GM23338 (cell line): ENCODE measurements around the gene FHIT. TPM values are rescaled to one million over a fixed set of nuclear protein-coding genes. Genes with fewer than 3 reads are reported as not detected.

Experiments
- ATAC-seq: fragments of 200-7000 bp; cut with Tn5 transposase; 3 replicates; pipeline ENCODE4 v1.9.1; 2020
- DNase-seq: peaks from one replicate; pipeline ENCODE4 v3.0.0-alpha.2; 2015; ENCODE audit warnings: low spot score
- H2AFZ ChIP-seq: fragments of 200-600 bp; sonication (generic); 2 replicates; pipeline ENCODE4 v1.8.0; 2016; ENCODE audit warnings: antibody characterized with exemption, mild to moderate bottlenecking, moderate library complexity
- H3F3A ChIP-seq: fragments of 200-600 bp; sonication (generic); replicated peaks from 2 replicates; pipeline ENCODE4 v1.8.0; 2017; ENCODE audit warnings: antibody characterized with exemption, mixed run types, low read depth
- H3K27ac ChIP-seq: fragments of 200-600 bp; sonication (generic); 2 replicates; pipeline ENCODE4 v1.6.1; 2016; ENCODE audit warnings: low read depth
- H3K27me3 ChIP-seq: fragments of 200-600 bp; sonication (generic); 2 replicates; pipeline ENCODE4 v1.8.0; 2016; ENCODE audit warnings: mild to moderate bottlenecking, mixed run types, moderate library complexity; ENCODE audit not compliant: insufficient read depth
- H3K36me3 ChIP-seq: fragments of 200-600 bp; sonication (generic); 2 replicates; pipeline ENCODE4 v1.8.0; 2016; ENCODE audit warnings: mild to moderate bottlenecking; ENCODE audit not compliant: insufficient read depth
- H3K4me1 ChIP-seq: fragments of 200-600 bp; sonication (generic); 2 replicates; pipeline ENCODE4 v1.8.0; 2016; ENCODE audit warnings: mild to moderate bottlenecking, moderate library complexity; ENCODE audit not compliant: insufficient read depth
- H3K4me2 ChIP-seq: fragments of 200-600 bp; sonication (generic); 2 replicates; pipeline ENCODE4 v1.7.1; 2017; ENCODE audit warnings: mixed run types
- H3K4me3 ChIP-seq: fragments of 200-600 bp; sonication (generic); 2 replicates; pipeline ENCODE4 v1.6.1; 2016; ENCODE audit warnings: mixed run types
- H3K79me2 ChIP-seq: fragments of 200-600 bp; sonication (generic); replicated peaks from 2 replicates; pipeline ENCODE4 v1.8.0; 2017; ENCODE audit warnings: mild to moderate bottlenecking; ENCODE audit not compliant: insufficient read depth
- H3K9me2 ChIP-seq: fragments of 200-600 bp; sonication (generic); 2 replicates; pipeline ENCODE4 v1.8.0; 2017; ENCODE audit not compliant: insufficient read depth
- H4K20me1 ChIP-seq: fragments of 200-600 bp; sonication (generic); replicated peaks from 2 replicates; pipeline ENCODE4 v1.8.0; 2017; ENCODE audit warnings: mild to moderate bottlenecking; ENCODE audit not compliant: insufficient read depth
- H3K27ac Mint-ChIP-seq: 2 replicates; pipeline ENCODE4 v1.8.0; 2020; ENCODE audit warnings: inconsistent platforms, mild to moderate bottlenecking, moderate library complexity, mixed read lengths
- H3K27me3 Mint-ChIP-seq: 3 replicates; pipeline ENCODE4 v1.8.0; 2022; ENCODE audit warnings: low read depth, mild to moderate bottlenecking, moderate library complexity, mixed read lengths, inconsistent platforms; ENCODE audit not compliant: insufficient read depth, poor library complexity
- H3K36me3 Mint-ChIP-seq: 3 replicates; pipeline ENCODE4 v1.8.0; 2021; ENCODE audit warnings: low read depth, mild to moderate bottlenecking, inconsistent platforms, moderate library complexity, mixed read lengths
- H3K4me1 Mint-ChIP-seq: 3 replicates; pipeline ENCODE4 v1.8.0; 2020; ENCODE audit warnings: mild to moderate bottlenecking, inconsistent platforms, mixed read lengths
- H3K4me3 Mint-ChIP-seq: 3 replicates; pipeline ENCODE4 v1.8.0; 2021; ENCODE audit warnings: moderate library complexity, mild to moderate bottlenecking, inconsistent platforms, mixed read lengths
- H3K9me3 Mint-ChIP-seq: 3 replicates; pipeline ENCODE4 v1.8.0; 2020; ENCODE audit warnings: moderate library complexity, mild to moderate bottlenecking, inconsistent platforms, mixed read lengths
- CREB1 ChIP-seq: fragments of 250-450 bp; sonication (Bioruptor Pico); IDR thresholded peaks from 2 replicates; pipeline ENCODE4 v1.5.0; 2020; ENCODE audit warnings: low read depth, mild to moderate bottlenecking, moderate library complexity
- EZH2 ChIP-seq: fragments of 200-600 bp; sonication (generic); IDR thresholded peaks from one replicate; pipeline ENCODE4 v1.8.0; 2017; ENCODE audit warnings: antibody characterized with exemption, mild to moderate bottlenecking, low read depth; ENCODE audit not compliant: unreplicated experiment
- EZH2phosphoT487 ChIP-seq: fragments of 200-600 bp; sonication (generic); IDR thresholded peaks from one replicate; pipeline ENCODE4 v1.8.1; 2018; ENCODE audit warnings: antibody characterized with exemption; ENCODE audit not compliant: unreplicated experiment
- JUNB ChIP-seq: IDR thresholded peaks from one replicate; pipeline ENCODE4 v1.6.1; 2016; ENCODE audit warnings: antibody characterized with exemption; ENCODE audit not compliant: unreplicated experiment
- NANOG ChIP-seq: IDR thresholded peaks from 2 replicates; pipeline ENCODE4 v1.6.1; 2016; ENCODE audit warnings: antibody characterized with exemption, borderline replicate concordance
- STAT1 ChIP-seq: IDR thresholded peaks from one replicate; pipeline ENCODE4 v1.6.1; 2016; ENCODE audit warnings: antibody characterized with exemption; ENCODE audit not compliant: unreplicated experiment
- ZNF114 ChIP-seq: fragments of 250-450 bp; sonication (Bioruptor Pico); IDR thresholded peaks from 2 replicates; pipeline ENCODE4 v1.5.0; 2020; ENCODE audit warnings: mild to moderate bottlenecking, moderate library complexity
- ZNF331 ChIP-seq: fragments of 250-450 bp; sonication (Bioruptor Pico); IDR thresholded peaks from 2 replicates; pipeline ENCODE4 v1.5.0; 2020; ENCODE audit warnings: low read depth, mild to moderate bottlenecking, moderate library complexity
- polyA plus RNA-seq: library from polyadenylated mRNA; unstranded; fragments of >200 nt; fragmentation: Nextera tagmentation; extraction: Ambion mirVana; gene quantifications from 2 replicates; pipeline ENCODE4 v1.2.1, GENCODE V29; 2016
- total RNA-seq: library from RNA; depleted of rRNA; stranded (reverse); fragments of >200 nt; shearing (Covaris generic); gene quantifications from 2 replicates; pipeline ENCODE4 v1.2.3, GENCODE V29; 2014
- TF ChIP-seq, protein P1 (sequence below): IDR thresholded peaks from one replicate; pipeline ENCODE4 v1.6.1; 2018; ENCODE audit warnings: antibody characterized with exemption; ENCODE audit not compliant: unreplicated experiment
- TF ChIP-seq, protein P2 (sequence below), 2 experiments: fragments of 200-600 bp in 1 of 2; sonication (generic) in 1 of 2; conservative IDR thresholded peaks; 2 replicates each; pipeline versions ENCODE4 v1.5.1 to v1.6.1; 2016 to 2017; ENCODE audit warnings: antibody characterized with exemption in 2 of 2, low read depth in 2 of 2, mild to moderate bottlenecking in 2 of 2, moderate library complexity in 1 of 2

The FHIT gene
- total and polyA plus RNA-seq, 2 experiments from 2014 or later, result 3.0 to 8.3 TPM

DNA sequence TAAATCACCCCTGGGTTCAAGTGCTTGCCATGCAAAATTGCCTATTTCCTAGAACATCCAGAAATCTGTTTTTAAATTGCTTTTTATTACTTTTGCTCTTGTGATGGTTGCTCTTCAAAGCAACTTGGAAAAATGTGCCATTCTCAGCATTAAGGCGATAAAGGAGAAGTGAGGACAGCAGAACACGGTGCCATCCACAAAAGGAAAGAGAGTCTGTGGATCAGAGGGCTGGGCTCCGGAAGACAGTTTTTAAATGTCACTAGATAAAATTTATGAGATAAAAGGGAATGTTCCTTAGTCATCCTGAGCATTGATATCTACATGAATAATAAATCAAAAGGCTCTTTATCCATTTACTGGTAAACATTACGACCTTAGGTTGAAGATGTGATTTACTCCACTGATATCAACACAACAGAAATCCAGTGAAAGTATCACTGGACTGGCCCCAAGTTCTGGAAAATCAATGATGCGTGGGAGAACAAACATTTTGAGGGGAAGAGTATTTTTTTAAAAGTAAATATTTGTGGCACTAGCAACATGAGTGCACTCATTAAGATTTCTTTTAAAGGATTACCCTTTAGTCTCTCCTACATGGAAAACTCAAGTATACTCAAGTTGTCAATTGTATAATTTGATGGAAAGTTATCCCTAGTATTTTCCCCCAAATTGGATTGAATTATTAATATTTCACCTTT, 554.7 kb downstream of the FHIT start:
- Mint-ChIP-seq H3K27ac (no peak overlapping the region), H3K4me1 (peaks cover 23% of the 10 kb centered on the region), H3K9me3 (peaks cover 12% of the 10 kb centered on the region; the same call in 2 of the 3 replicates), H3K4me3 (no peak overlapping the region), H3K36me3 (peaks cover 13% of the 10 kb centered on the region; the same call in 2 of the 3 replicates), H3K27me3 (peaks cover 1% of the 10 kb centered on the region)
- Histone ChIP-seq H3K36me3 (no peaks in the 10 kb centered on the region; the same call in none of the 2 replicates), H3F3A (no peaks in the 10 kb centered on the region), H3K4me1 (peaks cover 30% of the 10 kb centered on the region), H3K9me2 (no peaks in the 10 kb centered on the region), H3K27ac (peak overlapping the region; percentile 57; the same call in 1 of the 2 replicates), H3K27me3 (no peaks in the 10 kb centered on the region), H4K20me1 (no peaks in the 10 kb centered on the region), H3K4me2 (peak overlapping the region; percentile 36; the same call in 1 of the 2 replicates), H2AFZ (no peak overlapping the region), H3K4me3 (no peak overlapping the region), H3K79me2 (no peaks in the 10 kb centered on the region)
- DNase-seq (no peak), ATAC-seq (no peak)
- TF ChIP-seq, protein P1, sequence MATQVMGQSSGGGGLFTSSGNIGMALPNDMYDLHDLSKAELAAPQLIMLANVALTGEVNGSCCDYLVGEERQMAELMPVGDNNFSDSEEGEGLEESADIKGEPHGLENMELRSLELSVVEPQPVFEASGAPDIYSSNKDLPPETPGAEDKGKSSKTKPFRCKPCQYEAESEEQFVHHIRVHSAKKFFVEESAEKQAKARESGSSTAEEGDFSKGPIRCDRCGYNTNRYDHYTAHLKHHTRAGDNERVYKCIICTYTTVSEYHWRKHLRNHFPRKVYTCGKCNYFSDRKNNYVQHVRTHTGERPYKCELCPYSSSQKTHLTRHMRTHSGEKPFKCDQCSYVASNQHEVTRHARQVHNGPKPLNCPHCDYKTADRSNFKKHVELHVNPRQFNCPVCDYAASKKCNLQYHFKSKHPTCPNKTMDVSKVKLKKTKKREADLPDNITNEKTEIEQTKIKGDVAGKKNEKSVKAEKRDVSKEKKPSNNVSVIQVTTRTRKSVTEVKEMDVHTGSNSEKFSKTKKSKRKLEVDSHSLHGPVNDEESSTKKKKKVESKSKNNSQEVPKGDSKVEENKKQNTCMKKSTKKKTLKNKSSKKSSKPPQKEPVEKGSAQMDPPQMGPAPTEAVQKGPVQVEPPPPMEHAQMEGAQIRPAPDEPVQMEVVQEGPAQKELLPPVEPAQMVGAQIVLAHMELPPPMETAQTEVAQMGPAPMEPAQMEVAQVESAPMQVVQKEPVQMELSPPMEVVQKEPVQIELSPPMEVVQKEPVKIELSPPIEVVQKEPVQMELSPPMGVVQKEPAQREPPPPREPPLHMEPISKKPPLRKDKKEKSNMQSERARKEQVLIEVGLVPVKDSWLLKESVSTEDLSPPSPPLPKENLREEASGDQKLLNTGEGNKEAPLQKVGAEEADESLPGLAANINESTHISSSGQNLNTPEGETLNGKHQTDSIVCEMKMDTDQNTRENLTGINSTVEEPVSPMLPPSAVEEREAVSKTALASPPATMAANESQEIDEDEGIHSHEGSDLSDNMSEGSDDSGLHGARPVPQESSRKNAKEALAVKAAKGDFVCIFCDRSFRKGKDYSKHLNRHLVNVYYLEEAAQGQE, result no peak

DNA sequence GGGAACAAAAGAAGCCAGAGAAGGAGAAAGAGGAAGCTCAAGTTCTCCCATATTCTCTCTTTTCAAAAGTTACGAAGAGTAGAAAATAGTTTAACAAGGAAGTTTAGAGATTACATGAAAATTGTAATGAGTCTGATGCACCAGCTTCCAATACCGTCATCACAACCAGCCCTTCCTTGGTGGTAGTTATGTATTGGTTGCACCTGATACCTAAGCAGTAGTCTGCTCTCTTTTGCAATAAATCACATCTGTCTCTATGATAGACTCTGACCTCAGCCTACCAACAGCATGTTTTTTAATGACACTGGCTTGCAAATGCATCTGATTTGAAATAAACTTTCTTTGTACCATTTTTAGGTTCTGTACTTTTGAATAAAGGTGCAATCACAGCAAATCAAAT, 575.8 kb downstream of the FHIT start:
- H3K4me1 Mint-ChIP-seq, result peaks cover 30% of the 10 kb centered on the region
- Histone ChIP-seq H3F3A (no peaks in the 10 kb centered on the region), H3K36me3 (no peaks in the 10 kb centered on the region), H3K4me3 (no peak overlapping the region), H4K20me1 (no peaks in the 10 kb centered on the region), H3K79me2 (no peaks in the 10 kb centered on the region), H3K27me3 (no peaks in the 10 kb centered on the region), H3K4me2 (no peak overlapping the region), H3K9me2 (peaks cover 8% of the 10 kb centered on the region; the same call in 1 of the 2 replicates), H2AFZ (no peak overlapping the region), H3K4me1 (peaks cover 18% of the 10 kb centered on the region), H3K27ac (no peak overlapping the region)
- DNase-seq (no peak), ATAC-seq (no peak)
- H3K4me3 Mint-ChIP-seq, result no peak overlapping the region
- peaks cover 4% of the 10 kb centered on the region; the same call in 1 of the 3 replicates for H3K9me3 Mint-ChIP-seq
- no peak overlapping the region for H3K27ac Mint-ChIP-seq
- peaks cover 28% of the 10 kb centered on the region for H3K36me3 Mint-ChIP-seq
- peaks cover 2% of the 10 kb centered on the region for H3K27me3 Mint-ChIP-seq
- TF ChIP-seq ZNF331 (CRISPR knock-in tag) (no peak), EZH2phosphoT487 (no peak), JUNB (no peak), EZH2 (no peak), ZNF114 (CRISPR knock-in tag) (no peak), CREB1 (CRISPR knock-in tag) (no peak), NANOG (no peak), STAT1 (no peak)
- TF ChIP-seq, protein P2, sequence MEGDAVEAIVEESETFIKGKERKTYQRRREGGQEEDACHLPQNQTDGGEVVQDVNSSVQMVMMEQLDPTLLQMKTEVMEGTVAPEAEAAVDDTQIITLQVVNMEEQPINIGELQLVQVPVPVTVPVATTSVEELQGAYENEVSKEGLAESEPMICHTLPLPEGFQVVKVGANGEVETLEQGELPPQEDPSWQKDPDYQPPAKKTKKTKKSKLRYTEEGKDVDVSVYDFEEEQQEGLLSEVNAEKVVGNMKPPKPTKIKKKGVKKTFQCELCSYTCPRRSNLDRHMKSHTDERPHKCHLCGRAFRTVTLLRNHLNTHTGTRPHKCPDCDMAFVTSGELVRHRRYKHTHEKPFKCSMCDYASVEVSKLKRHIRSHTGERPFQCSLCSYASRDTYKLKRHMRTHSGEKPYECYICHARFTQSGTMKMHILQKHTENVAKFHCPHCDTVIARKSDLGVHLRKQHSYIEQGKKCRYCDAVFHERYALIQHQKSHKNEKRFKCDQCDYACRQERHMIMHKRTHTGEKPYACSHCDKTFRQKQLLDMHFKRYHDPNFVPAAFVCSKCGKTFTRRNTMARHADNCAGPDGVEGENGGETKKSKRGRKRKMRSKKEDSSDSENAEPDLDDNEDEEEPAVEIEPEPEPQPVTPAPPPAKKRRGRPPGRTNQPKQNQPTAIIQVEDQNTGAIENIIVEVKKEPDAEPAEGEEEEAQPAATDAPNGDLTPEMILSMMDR (conservative IDR thresholded peaks at IDR 0.05; ENCODE audit: low read depth in 2 of 2), result no peak
